Colon (tissue), 2 donors: ENCODE results near the gene BSX.

Experiments
- FAIRE-seq: peaks from 2 replicates; lab custom pipeline; 2012; peaks lifted over from hg19 to GRCh38; lab: Jason Lieb, UNC
- donor health status: control.
- donor health status: control.

The BSX gene

GRCh38 chr11:122954455-122954854 lies 27.2 kb downstream of the BSX start:
- FAIRE-seq, result no peak

DNA sequence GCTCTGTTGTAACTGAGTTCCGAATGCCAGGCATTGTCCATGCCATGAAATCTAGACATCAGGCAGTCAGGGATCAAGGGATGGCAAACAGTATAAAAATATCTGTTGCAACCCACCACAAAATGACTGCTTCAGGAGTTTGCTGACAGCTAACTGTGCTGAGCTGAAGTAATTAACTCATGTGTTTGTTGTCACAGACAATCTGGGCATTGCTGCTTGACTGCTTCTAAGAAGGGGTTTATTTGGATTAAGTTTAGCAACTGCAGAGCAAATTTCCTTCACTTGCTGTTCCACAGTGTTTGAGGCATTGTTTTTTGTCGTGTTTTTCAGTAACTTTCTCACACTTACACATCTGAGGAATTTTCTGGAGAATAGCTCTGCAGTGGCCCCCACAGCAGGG lies 30.4 kb downstream of the BSX start:
- FAIRE-seq, result no peak

GRCh38 chr11:122938557-122938956 lies 43.1 kb downstream of the BSX start:
- FAIRE-seq, result no peak

GRCh38 chr11:122937983-122938382 lies 43.7 kb downstream of the BSX start:
- no peak for FAIRE-seq

DNA sequence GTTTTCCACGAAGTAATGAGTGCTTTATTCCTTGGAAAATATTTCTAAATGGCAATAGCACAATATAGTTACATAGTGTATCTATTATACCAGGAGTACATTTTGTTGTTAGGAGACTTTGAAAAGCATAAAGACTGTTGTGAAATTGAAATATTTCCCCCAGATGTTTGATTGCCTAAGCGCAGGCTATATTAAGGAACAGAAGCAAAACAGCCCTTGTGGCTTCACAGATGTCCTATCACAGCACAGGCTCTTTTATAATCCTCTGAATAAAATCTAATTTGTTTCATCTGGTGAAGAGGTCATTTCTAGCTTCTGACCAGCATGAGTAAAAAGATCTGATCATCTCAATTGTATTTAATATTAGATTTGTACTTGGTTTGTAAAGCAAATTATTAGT lies 48.2 kb downstream of the BSX start:
- no peak for FAIRE-seq

DNA sequence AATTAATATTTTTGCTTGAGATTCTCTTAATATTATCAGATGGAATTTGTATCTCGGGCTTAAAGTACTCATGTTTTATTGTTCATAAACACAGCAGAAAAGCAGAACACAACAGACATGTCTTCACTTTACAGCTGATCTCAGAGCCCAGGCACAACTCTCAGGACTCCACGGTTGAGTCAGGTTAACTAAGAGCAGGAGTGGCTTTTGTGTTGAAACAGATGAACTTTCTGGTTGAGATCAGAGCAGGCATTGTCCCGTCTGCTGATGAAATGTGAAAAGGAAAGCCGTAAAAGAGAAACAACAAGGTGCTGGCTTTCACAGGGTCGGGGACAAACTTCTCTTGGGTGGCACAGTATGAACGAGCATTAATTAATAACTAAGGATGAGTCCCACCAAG lies 50.1 kb downstream of the BSX start:
- no peak for FAIRE-seq
